ENCODE measurements around the gene MBD1.

MBD1 gene

GRCh38 chr18:50285071-50285470, 3.7 kb upstream of the MBD1 start:
- no peak for TF ChIP-seq CTCF (conservative IDR thresholded peaks at IDR 0.05; ENCODE audit: control insufficient read depth, insufficient read depth, low read depth, low read length)
- H3K4me3 ChIP-seq (ENCODE audit: control insufficient read depth, low read depth, low read length): no peak overlapping the region
- no peak for DNase-seq (ENCODE audit: low read depth)

GRCh38 chr18:50284255-50284885, 3.0 kb upstream of the MBD1 start:
- no peak overlapping the region for H3K4me3 ChIP-seq (ENCODE audit: control insufficient read depth, low read depth, low read length)
- TF ChIP-seq CTCF (conservative IDR thresholded peaks at IDR 0.05; ENCODE audit: control insufficient read depth, insufficient read depth, low read depth, low read length): no peak
- peak; percentile 27 for DNase-seq (ENCODE audit: low read depth)

- TF ChIP-seq CTCF (conservative IDR thresholded peaks at IDR 0.05; ENCODE audit: control insufficient read depth, insufficient read depth, low read depth, low read length): no peak
- DNase-seq (ENCODE audit: low read depth): no peak
- no peak overlapping the region for H3K4me3 ChIP-seq (ENCODE audit: control insufficient read depth, low read depth, low read length)
Observed at GRCh38 chr18:50283469-50284209, 2.3 kb upstream of the MBD1 start.

- H3K4me3 ChIP-seq (ENCODE audit: control insufficient read depth, low read depth, low read length): no peak overlapping the region
- DNase-seq (ENCODE audit: low read depth): no peak
- no peak for TF ChIP-seq CTCF (conservative IDR thresholded peaks at IDR 0.05; ENCODE audit: control insufficient read depth, insufficient read depth, low read depth, low read length)
Observed at GRCh38 chr18:50282521-50283335, 1.4 kb upstream of the MBD1 start.

GRCh38 chr18:50281972-50282520, 723 bp upstream of the MBD1 start:
- TF ChIP-seq CTCF (conservative IDR thresholded peaks at IDR 0.05; ENCODE audit: control insufficient read depth, insufficient read depth, low read depth, low read length): no peak
- DNase-seq (ENCODE audit: low read depth): no peak
- H3K4me3 ChIP-seq (ENCODE audit: control insufficient read depth, low read depth, low read length): peak overlapping the region; percentile 99

DNA sequence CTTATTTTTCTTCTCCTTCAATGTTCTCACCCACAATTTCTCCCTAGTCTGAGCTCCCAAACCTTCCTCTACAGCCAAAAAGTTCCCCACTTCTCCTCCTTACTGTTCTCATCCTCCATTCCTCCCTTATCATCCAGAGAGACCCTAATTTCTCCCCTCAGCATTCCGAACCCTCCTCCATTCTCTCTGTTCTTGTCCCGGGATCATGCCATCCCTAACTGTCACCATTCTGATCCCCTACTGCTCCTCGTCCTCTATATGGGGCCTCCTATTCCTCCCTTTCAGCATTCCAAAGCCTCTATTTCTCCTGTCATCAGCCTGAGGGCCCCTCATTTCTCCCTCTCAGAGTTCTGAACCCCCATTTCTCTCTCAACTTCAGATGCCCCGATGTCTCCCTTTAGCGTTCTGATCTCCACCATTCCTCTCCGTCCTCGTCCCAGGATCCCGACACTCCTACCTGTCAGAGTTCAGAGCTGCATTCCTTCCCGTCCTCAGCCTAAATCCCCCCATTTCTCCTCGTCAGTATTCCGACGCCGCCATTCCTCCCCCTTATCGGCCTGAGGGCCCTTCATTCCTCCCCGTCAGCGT, 522 bp downstream of the MBD1 start:
- DNase-seq (ENCODE audit: low read depth): no peak
- TF ChIP-seq CTCF (conservative IDR thresholded peaks at IDR 0.05; ENCODE audit: control insufficient read depth, insufficient read depth, low read depth, low read length): no peak
- peak overlapping the region; percentile 99 for H3K4me3 ChIP-seq (ENCODE audit: control insufficient read depth, low read depth, low read length)
